ENCODE data around the gene CDH16. TPM values are rescaled to one million over a fixed set of nuclear protein-coding genes. Genes with fewer than 3 reads are reported as not detected.

CDH16 gene
- total and polyA plus RNA-seq, 2 experiments from 2014 or later = not detected

DNA sequence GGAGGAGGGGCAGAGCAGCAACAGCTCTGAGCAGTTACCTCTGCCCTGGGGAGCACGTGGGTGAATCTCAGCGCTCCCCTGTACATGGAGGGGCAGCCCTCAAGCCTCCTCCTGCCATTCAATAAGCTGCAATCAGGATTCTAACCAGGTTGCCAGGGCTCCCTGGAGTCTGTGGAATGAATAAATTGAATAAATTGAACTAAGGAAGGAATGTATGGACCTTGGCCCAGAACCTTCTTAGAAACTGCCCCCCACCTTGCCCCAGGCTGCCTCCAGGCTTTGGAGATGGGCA, 1.6 kb upstream of the CDH16 start:
- H3K4me3 Mint-ChIP-seq = no peak overlapping the region
- no peaks in the 10 kb centered on the region for H3F3A ChIP-seq (replicated peaks; ENCODE audit: low read depth)
- H3K27ac ChIP-seq (ENCODE audit: low read depth) = no peak overlapping the region
- no peak overlapping the region for H2AFZ ChIP-seq
- ATAC-seq = no peak
- H3K4me2 ChIP-seq = no peak overlapping the region
- no peak overlapping the region for H3K27ac Mint-ChIP-seq
- H3K9me2 ChIP-seq (ENCODE audit: insufficient read depth) = no peaks in the 10 kb centered on the region
- H3K4me3 ChIP-seq = no peak overlapping the region
- H4K20me1 ChIP-seq (replicated peaks; ENCODE audit: insufficient read depth) = no peaks in the 10 kb centered on the region
- H3K36me3 ChIP-seq (ENCODE audit: insufficient read depth) = no peaks in the 10 kb centered on the region
- no peaks in the 10 kb centered on the region for H3K36me3 Mint-ChIP-seq (ENCODE audit: low read depth)
- no peaks in the 10 kb centered on the region for H3K4me1 ChIP-seq (ENCODE audit: insufficient read depth)
- TF ChIP-seq REST (IDR thresholded peaks at IDR 0.05; ENCODE audit: unreplicated experiment) = no peak
- peaks cover 22% of the 10 kb centered on the region for H3K27me3 Mint-ChIP-seq (ENCODE audit: insufficient read depth, low read depth, poor library complexity)
- peaks cover 23% of the 10 kb centered on the region for H3K27me3 ChIP-seq (ENCODE audit: insufficient read depth)
- no peaks in the 10 kb centered on the region; the same call in 2 of the 3 replicates for H3K4me1 Mint-ChIP-seq
- no peaks in the 10 kb centered on the region for H3K9me3 Mint-ChIP-seq
- no peak for DNase-seq (ENCODE audit: low spot score)
- H3K79me2 ChIP-seq (replicated peaks; ENCODE audit: insufficient read depth) = no peaks in the 10 kb centered on the region

DNA sequence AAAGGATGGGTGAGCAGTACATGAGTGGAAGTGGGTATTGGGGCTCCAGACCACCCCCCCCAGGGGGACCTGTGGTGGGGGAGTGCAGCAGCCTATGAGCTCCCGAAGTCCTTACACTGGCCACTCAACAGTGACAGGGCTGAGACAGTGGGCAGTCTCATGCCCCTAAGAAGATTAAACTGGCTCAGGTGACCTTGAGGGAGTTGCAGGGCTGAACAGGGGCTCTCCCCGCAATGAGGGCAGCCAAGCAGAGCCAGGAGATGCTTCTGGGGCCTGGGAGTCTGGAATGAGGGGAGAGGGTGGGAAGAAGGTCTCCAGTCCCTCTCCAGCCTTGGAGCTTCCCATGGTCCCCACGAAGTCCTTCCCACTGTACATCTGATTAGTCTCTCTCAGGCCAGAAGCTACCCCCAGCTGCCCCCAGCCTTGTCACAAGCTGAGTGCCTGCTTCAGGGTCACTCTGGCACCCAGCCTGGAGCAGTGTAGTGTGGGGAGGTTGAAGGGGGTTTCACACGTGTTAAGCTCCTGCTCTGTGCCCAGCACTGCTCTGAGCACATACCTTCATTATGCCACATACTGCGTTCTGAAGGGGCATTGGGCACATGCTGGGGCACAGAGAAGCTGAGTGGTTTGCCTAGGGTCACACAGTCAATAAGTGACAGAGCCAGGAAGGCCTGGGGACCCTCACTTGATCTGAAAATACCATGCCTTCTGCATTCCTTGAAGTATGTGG, 1.0 kb upstream of the CDH16 start:
- DNase-seq (ENCODE audit: low spot score) = no peak
- H3K4me1 Mint-ChIP-seq = no peaks in the 10 kb centered on the region; the same call in 2 of the 3 replicates
- peaks cover 19% of the 10 kb centered on the region for H3K27me3 ChIP-seq (ENCODE audit: insufficient read depth)
- no peak for TF ChIP-seq ZNF331 (CRISPR knock-in tag; IDR thresholded peaks at IDR 0.05; ENCODE audit: low read depth)
- no peak for TF ChIP-seq REST (IDR thresholded peaks at IDR 0.05; ENCODE audit: unreplicated experiment)
- TF ChIP-seq STAT1 (IDR thresholded peaks at IDR 0.05; ENCODE audit: unreplicated experiment) = no peak
- no peak overlapping the region for H2AFZ ChIP-seq
- no peak overlapping the region for H3K27ac ChIP-seq (ENCODE audit: low read depth)
- H3K27me3 Mint-ChIP-seq (ENCODE audit: insufficient read depth, low read depth, poor library complexity) = peaks cover 22% of the 10 kb centered on the region
- no peaks in the 10 kb centered on the region for H3K9me2 ChIP-seq (ENCODE audit: insufficient read depth)
- no peaks in the 10 kb centered on the region for H3K9me3 Mint-ChIP-seq
- H3K4me1 ChIP-seq (ENCODE audit: insufficient read depth) = no peaks in the 10 kb centered on the region
- H3K4me3 ChIP-seq = no peak overlapping the region
- H3K4me2 ChIP-seq = no peak overlapping the region
- H3K79me2 ChIP-seq (replicated peaks; ENCODE audit: insufficient read depth) = no peaks in the 10 kb centered on the region
- H3K36me3 ChIP-seq (ENCODE audit: insufficient read depth) = no peaks in the 10 kb centered on the region
- no peaks in the 10 kb centered on the region for H4K20me1 ChIP-seq (replicated peaks; ENCODE audit: insufficient read depth)
- H3K4me3 Mint-ChIP-seq = no peak overlapping the region
- ATAC-seq = no peak
- no peak overlapping the region for H3K27ac Mint-ChIP-seq
- H3F3A ChIP-seq (replicated peaks; ENCODE audit: low read depth) = no peaks in the 10 kb centered on the region
- no peaks in the 10 kb centered on the region for H3K36me3 Mint-ChIP-seq (ENCODE audit: low read depth)

All from GM23338 (cell line).